ENCODE data around the gene FPGS.

DNA sequence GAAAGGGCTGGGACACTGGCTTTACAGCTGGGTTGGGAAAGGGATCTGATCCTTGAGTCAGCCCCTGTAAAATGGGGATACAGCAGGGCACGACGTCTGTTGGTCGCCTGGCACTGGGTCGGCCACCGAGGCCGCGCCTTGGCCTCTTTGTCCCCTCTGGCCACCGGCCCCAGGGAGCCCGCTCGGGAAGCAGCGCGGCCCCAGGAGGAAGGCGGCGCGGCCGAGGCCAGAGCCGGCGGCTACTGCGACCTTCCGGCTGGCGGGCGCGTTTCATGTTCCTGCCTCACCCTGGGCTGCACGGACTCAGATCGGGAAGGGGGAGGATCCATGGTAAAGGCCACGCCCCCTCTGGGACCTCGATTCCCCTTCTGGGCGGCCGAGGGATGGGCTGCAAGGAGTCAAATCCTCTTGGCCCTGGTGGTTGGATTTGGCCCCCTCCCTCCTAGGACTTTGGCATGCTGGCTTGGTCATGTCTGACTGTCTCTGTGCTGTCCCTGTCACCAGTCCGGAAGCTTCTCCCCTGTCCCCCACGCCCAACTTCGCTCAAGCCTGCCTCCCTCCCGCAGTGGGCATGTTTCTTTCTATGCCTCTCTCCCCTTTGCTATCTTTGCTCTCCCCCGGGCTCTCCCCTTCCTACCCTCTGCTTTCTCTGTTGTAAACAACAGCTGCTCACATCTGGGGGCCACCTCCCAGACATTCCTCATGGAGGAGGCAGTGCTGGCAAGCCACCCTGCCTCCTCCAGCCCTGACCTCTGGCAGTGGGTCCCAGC, 25.8 kb downstream of the FPGS start:
- TF ChIP-seq, protein P1, sequence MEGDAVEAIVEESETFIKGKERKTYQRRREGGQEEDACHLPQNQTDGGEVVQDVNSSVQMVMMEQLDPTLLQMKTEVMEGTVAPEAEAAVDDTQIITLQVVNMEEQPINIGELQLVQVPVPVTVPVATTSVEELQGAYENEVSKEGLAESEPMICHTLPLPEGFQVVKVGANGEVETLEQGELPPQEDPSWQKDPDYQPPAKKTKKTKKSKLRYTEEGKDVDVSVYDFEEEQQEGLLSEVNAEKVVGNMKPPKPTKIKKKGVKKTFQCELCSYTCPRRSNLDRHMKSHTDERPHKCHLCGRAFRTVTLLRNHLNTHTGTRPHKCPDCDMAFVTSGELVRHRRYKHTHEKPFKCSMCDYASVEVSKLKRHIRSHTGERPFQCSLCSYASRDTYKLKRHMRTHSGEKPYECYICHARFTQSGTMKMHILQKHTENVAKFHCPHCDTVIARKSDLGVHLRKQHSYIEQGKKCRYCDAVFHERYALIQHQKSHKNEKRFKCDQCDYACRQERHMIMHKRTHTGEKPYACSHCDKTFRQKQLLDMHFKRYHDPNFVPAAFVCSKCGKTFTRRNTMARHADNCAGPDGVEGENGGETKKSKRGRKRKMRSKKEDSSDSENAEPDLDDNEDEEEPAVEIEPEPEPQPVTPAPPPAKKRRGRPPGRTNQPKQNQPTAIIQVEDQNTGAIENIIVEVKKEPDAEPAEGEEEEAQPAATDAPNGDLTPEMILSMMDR (IDR thresholded peaks at IDR 0.05; ENCODE audit: low read length), result no peak
- no peak for TF ChIP-seq EZH2 (IDR thresholded peaks at IDR 0.05; ENCODE audit: borderline replicate concordance, low read length)
